H9 (cell line): Measurements from ENCODE around the gene HLA-DQA1. TPM values are rescaled to one million over a fixed set of nuclear protein-coding genes. Genes with fewer than 3 reads are reported as not detected.

ENCODE experiments used
- DNase-seq: peaks from one replicate; pipeline ENCODE4 v3.0.0-alpha.2; 2017
- H2AFZ ChIP-seq: one replicate; pipeline ENCODE4 v1.6.1; 2013; ENCODE audit warnings: mild to moderate bottlenecking, low read length, control low read depth, moderate library complexity
- H2AK5ac ChIP-seq: 2 replicates; pipeline ENCODE4 v1.6.1; 2013; ENCODE audit warnings: low read length, control low read depth, mixed read lengths; ENCODE audit not compliant: insufficient read length
- H2BK120ac ChIP-seq: one replicate; pipeline ENCODE4 v1.6.1; 2013; ENCODE audit warnings: low read depth, mild to moderate bottlenecking, low read length, control low read depth, inconsistent platforms; ENCODE audit not compliant: poor library complexity, severe bottlenecking
- H2BK12ac ChIP-seq: 2 replicates; pipeline ENCODE4 v1.6.1; 2013; ENCODE audit warnings: low read length, control low read depth, mixed read lengths, low read depth; ENCODE audit not compliant: insufficient read length
- H2BK15ac ChIP-seq: 2 replicates; pipeline ENCODE4 v1.6.1; 2013; ENCODE audit warnings: low read depth, low read length, control low read depth
- H2BK20ac ChIP-seq: one replicate; pipeline ENCODE4 v1.6.1; 2013; ENCODE audit warnings: low read depth, mild to moderate bottlenecking, low read length, control low read depth, inconsistent platforms; ENCODE audit not compliant: poor library complexity, severe bottlenecking
- H2BK5ac ChIP-seq: 2 replicates; pipeline ENCODE4 v1.6.1; 2013; ENCODE audit warnings: low read length, control low read depth, mixed read lengths; ENCODE audit not compliant: insufficient read length
- H3K14ac ChIP-seq: 2 replicates; pipeline ENCODE4 v1.6.1; 2013; ENCODE audit warnings: low read length, control low read depth; ENCODE audit not compliant: insufficient read depth
- H3K18ac ChIP-seq: 2 replicates; pipeline ENCODE4 v1.6.1; 2013; ENCODE audit warnings: low read depth, mild to moderate bottlenecking, mixed read lengths, low read length, control low read depth; ENCODE audit not compliant: insufficient read length
- H3K23ac ChIP-seq: 2 replicates; pipeline ENCODE4 v1.6.1; 2013; ENCODE audit warnings: low read length, control low read depth, mixed read lengths, low read depth; ENCODE audit not compliant: insufficient read length
- H3K23me2 ChIP-seq: 2 replicates; pipeline ENCODE4 v1.6.1; 2013; ENCODE audit warnings: low read depth, mild to moderate bottlenecking, mixed read lengths, low read length, control low read depth; ENCODE audit not compliant: insufficient read length, poor library complexity, severe bottlenecking
- H3K27ac ChIP-seq: 2 replicates; pipeline ENCODE4 v1.5.1; 2013; ENCODE audit warnings: low read length, control low read depth, mixed read lengths, low read depth; ENCODE audit not compliant: insufficient read length
- H3K27me3 ChIP-seq: 2 replicates; pipeline ENCODE4 v1.6.1; 2013; ENCODE audit warnings: low read length, control low read depth, inconsistent platforms; ENCODE audit not compliant: insufficient read depth
- H3K4ac ChIP-seq: 2 replicates; pipeline ENCODE4 v1.6.1; 2013; ENCODE audit warnings: low read depth, mild to moderate bottlenecking, control low read depth, inconsistent platforms, low read length, moderate library complexity
- H3K4me1 ChIP-seq: 2 replicates; pipeline ENCODE4 v1.6.1; 2013; ENCODE audit warnings: low read length, control low read depth, inconsistent platforms; ENCODE audit not compliant: insufficient read depth
- H3K4me2 ChIP-seq: 2 replicates; pipeline ENCODE4 v1.6.1; 2013; ENCODE audit warnings: low read length, control low read depth, mixed read lengths; ENCODE audit not compliant: insufficient read length, insufficient read depth
- H3K56ac ChIP-seq: 2 replicates; pipeline ENCODE4 v1.6.1; 2013; ENCODE audit warnings: low read depth, mild to moderate bottlenecking, mixed read lengths, low read length, control low read depth; ENCODE audit not compliant: insufficient read length
- H3K79me1 ChIP-seq: 2 replicates; pipeline ENCODE4 v1.6.1; 2013; ENCODE audit warnings: low read depth, mild to moderate bottlenecking, moderate library complexity, low read length, control low read depth, inconsistent platforms; ENCODE audit not compliant: insufficient read depth, poor library complexity, severe bottlenecking
- H3K79me2 ChIP-seq: 2 replicates; pipeline ENCODE4 v1.6.1; 2013; ENCODE audit warnings: low read length, control low read depth, inconsistent platforms; ENCODE audit not compliant: insufficient read depth
- H3K9ac ChIP-seq: 2 replicates; pipeline ENCODE4 v1.6.1; 2013; ENCODE audit warnings: low read length, control low read depth, mixed read lengths; ENCODE audit not compliant: insufficient read length; ENCODE audit errors: extremely low read depth
- H3K9me3 ChIP-seq: one replicate; pipeline ENCODE4 v1.6.1; 2013; ENCODE audit warnings: low read depth, low read length, inconsistent platforms; ENCODE audit not compliant: control insufficient read depth
- H3T11ph ChIP-seq: one replicate; pipeline ENCODE4 v1.6.1; 2013; ENCODE audit warnings: mild to moderate bottlenecking, low read length, control low read depth, inconsistent platforms
- H4K20me1 ChIP-seq: one replicate; pipeline ENCODE4 v1.6.1; 2013; ENCODE audit not compliant: control insufficient read depth, insufficient read length, insufficient read depth
- H4K5ac ChIP-seq: 2 replicates; pipeline ENCODE4 v1.6.1; 2013; ENCODE audit warnings: low read depth, mild to moderate bottlenecking, mixed read lengths, low read length, control low read depth; ENCODE audit not compliant: insufficient read length
- H4K8ac ChIP-seq: replicated peaks from 2 replicates; pipeline ENCODE4 v1.6.1; 2013; ENCODE audit warnings: low read length, control low read depth, mixed read lengths, low read depth; ENCODE audit not compliant: insufficient read length
- H4K91ac ChIP-seq: 2 replicates; pipeline ENCODE4 v1.6.1; 2013; ENCODE audit warnings: low read depth, mild to moderate bottlenecking, moderate library complexity, mixed read lengths, low read length, control low read depth; ENCODE audit not compliant: insufficient read length
- H3K27ac Mint-ChIP-seq, 3 experiments: 2 replicates in 2 of 3; 3 replicates in 1 of 3; pipeline ENCODE4 v1.8.0; 2020 to 2021; ENCODE audit warnings: mixed read lengths in 3 of 3, mild to moderate bottlenecking in 1 of 3, moderate library complexity in 1 of 3
- H3K27me3 Mint-ChIP-seq: 2 replicates; pipeline ENCODE4 v1.8.0; 2021; ENCODE audit warnings: low read depth, mild to moderate bottlenecking, moderate library complexity, mixed read lengths
- H3K36me3 Mint-ChIP-seq, 3 experiments: 2 replicates in 2 of 3; 3 replicates in 1 of 3; pipeline ENCODE4 v1.8.0; 2020 to 2021; ENCODE audit warnings: low read depth in 3 of 3, mixed read lengths in 3 of 3; ENCODE audit not compliant: insufficient read depth in 1 of 3
- H3K4me1 Mint-ChIP-seq, 2 experiments: 2 replicates each; pipeline ENCODE4 v1.8.0; 2020; ENCODE audit warnings: mixed read lengths in 2 of 2
- H3K4me3 Mint-ChIP-seq, 2 experiments: 2 replicates in 1 of 2; 3 replicates in 1 of 2; pipeline ENCODE4 v1.8.0; 2020 to 2021; ENCODE audit warnings: mild to moderate bottlenecking in 2 of 2, mixed read lengths in 2 of 2, moderate library complexity in 1 of 2
- H3K9me3 Mint-ChIP-seq, 2 experiments: 2 replicates in 1 of 2; 3 replicates in 1 of 2; pipeline ENCODE4 v1.8.0; 2020; ENCODE audit warnings: mild to moderate bottlenecking in 2 of 2, mixed read lengths in 2 of 2, moderate library complexity in 1 of 2
- CTCF ChIP-seq: fragments of 200-600 bp; sonication (generic); conservative IDR thresholded peaks from 3 replicates; pipeline ENCODE4 v1.8.0; 2021; ENCODE audit warnings: antibody characterized with exemption, mild to moderate bottlenecking
- WGBS: extraction: QIAGEN DNeasy Blood & Tissue Kit; methylation state at CpG from one replicate; pipeline ENCODE4 v1.1.7; 2013; ENCODE audit warnings: missing lambda C conversion rate, low lambda C conversion rate, mixed read lengths; ENCODE audit not compliant: insufficient read length; ENCODE audit errors: extremely low coverage; 5-methylcytosine and 5-hydroxymethylcytosine counted together
- total RNA-seq: library from RNA; stranded (reverse); gene quantifications from 2 replicates; pipeline ENCODE4 v1.2.1, GENCODE V29; 2021

The HLA-DQA1 gene
- total RNA-seq, 1 experiment from 2014 or later = 1.7 TPM

- Mint-ChIP-seq H3K9me3 (peaks cover 14 to 22% of the 10 kb centered on the region in 2 experiments), H3K27ac (no peak overlapping the region), H3K4me1 (0 out of 4 replicates have a peak, but pooled peaks cover 0 to 4% of the 10 kb centered on the region in 2 experiments), H3K4me3 (no peak overlapping the region), H3K36me3 (peaks cover 0 to 12% (median 0%) of the 10 kb centered on the region in 3 experiments; a peak in 3 of 7 replicates), H3K27me3 (0 out of 2 replicates have a peak, but pooled peaks cover 2% of the 10 kb centered on the region)
- Histone ChIP-seq H3K56ac (no peak overlapping the region), H2AFZ (no peak overlapping the region), H3K9me3 (no peaks in the 10 kb centered on the region), H3K4me1 (no peaks in the 10 kb centered on the region), H3K27me3 (no peaks in the 10 kb centered on the region), H3K18ac (no peak overlapping the region), H4K20me1 (no peaks in the 10 kb centered on the region), H3K23me2 (no peaks in the 10 kb centered on the region), H2AK5ac (no peak overlapping the region), H4K91ac (no peak overlapping the region), H3K27ac (no peak overlapping the region), H3K23ac (no peak overlapping the region), H3T11ph (no peak overlapping the region), H3K79me1 (no peaks in the 10 kb centered on the region), H2BK12ac (no peak overlapping the region), H2BK15ac (no peak overlapping the region), H3K9ac (no peak overlapping the region), H2BK120ac (no peak overlapping the region), H3K4ac (no peak overlapping the region), H4K8ac (no peak overlapping the region), H4K5ac (no peak overlapping the region), H2BK20ac (no peak overlapping the region), H3K4me2 (no peak overlapping the region), H2BK5ac (no peak overlapping the region), H3K14ac (no peak overlapping the region), H3K79me2 (no peaks in the 10 kb centered on the region)
- no CpG with 5 or more reads among the region's 3 CpGs for WGBS
- no peak for TF ChIP-seq CTCF
- DNase-seq = no peak
Measured at GRCh38 chr6:32602383-32602782, 34.8 kb upstream of the HLA-DQA1 start.
